Peyer's patch (tissue), 4 donors: Measurements from ENCODE around the gene PAN2. TPM values are rescaled to one million over a fixed set of nuclear protein-coding genes. Genes with fewer than 3 reads are reported as not detected.
"Not testable (repeated sequence)": the region's sequence is repeated elsewhere in the genome, so short reads cannot be mapped to it uniquely, and the experiment has no call there.

Experiments used
- DNase-seq, 3 donors: peaks; one replicate each; pipeline ENCODE4 v3.0.0-alpha.2; 2017 to 2019
- H3K27ac ChIP-seq, 4 donors: fragments of 200-600 bp; sonication (generic); one replicate each; pipeline ENCODE4 v1.5.1; 2016 to 2019
- H3K27me3 ChIP-seq, 2 donors: fragments of 200-600 bp; sonication (generic); one replicate each; pipeline ENCODE4 v1.5.1; 2019
- H3K36me3 ChIP-seq, 3 donors: fragments of 200-600 bp; sonication (generic); one replicate each; pipeline ENCODE4 v1.5.1; 2016 to 2019
- H3K4me1 ChIP-seq, 4 donors: fragments of 200-600 bp; sonication (generic); one replicate each; pipeline ENCODE4 v1.5.1; 2016 to 2019
- H3K4me3 ChIP-seq, 4 donors: fragments of 200-600 bp; sonication (generic); 1 replicate in 3 of 4; 2 replicates in 1 of 4; pipeline ENCODE4 v1.5.1; 2016 to 2019; ENCODE audit warnings: mild to moderate bottlenecking in 1 of 4
- H3K9me3 ChIP-seq, 4 donors: fragments of 200-600 bp; sonication (generic); one replicate each; pipeline ENCODE4 v1.5.1; 2016 to 2019; ENCODE audit warnings: mild to moderate bottlenecking in 1 of 4
- CTCF ChIP-seq, 6 experiments: fragments of 450-650 bp in 4 of 6; fragments of 200-600 bp in 2 of 6; sonication (generic) in 1 of 6; IDR thresholded peaks; one replicate each; pipeline ENCODE4 v1.5.1; 2017 to 2019; ENCODE audit warnings: antibody characterized with exemption in 6 of 6, mild to moderate bottlenecking in 3 of 6, moderate library complexity in 1 of 6
- POLR2A ChIP-seq, 2 donors: fragments of 450-650 bp; IDR thresholded peaks; one replicate each; pipeline ENCODE4 v1.5.1; 2017; ENCODE audit warnings: antibody characterized with exemption in 2 of 2, mild to moderate bottlenecking in 2 of 2, moderate library complexity in 2 of 2
- total RNA-seq, 4 donors: library from RNA; depleted of rRNA; stranded (reverse); fragments of >200 nt; gene quantifications; one replicate each; pipeline ENCODE4 v1.1.0, GENCODE V29; 2016

PAN2 gene
- total RNA-seq, 4 donors from 2014 or later, result 82.5 to 114 (median 95.4) TPM

GRCh38 chr12:56286044-56286830 lies 47.6 kb downstream of the PAN2 start:
- no peaks in the 10 kb centered on the region for H3K9me3 ChIP-seq
- no peak overlapping the region for H3K27ac ChIP-seq
- H3K4me1 ChIP-seq, result peaks cover 0 to 1% (median under 1%) of the 10 kb centered on the region in 4 donors
- H3K4me3 ChIP-seq, result no peak overlapping the region
- H3K36me3 ChIP-seq, result peaks cover 0 to 79% (median 0%) of the 10 kb centered on the region in 3 donors
- TF ChIP-seq CTCF (IDR thresholded peaks at IDR 0.05) (no peak), POLR2A (IDR thresholded peaks at IDR 0.05) (no peak)
- no peak for DNase-seq
- H3K27me3 ChIP-seq, result no peaks in the 10 kb centered on the region

GRCh38 chr12:56284263-56284662 lies 49.5 kb downstream of the PAN2 start:
- not testable (repeated sequence) for H3K9me3 ChIP-seq, H3K27ac ChIP-seq, DNase-seq, H3K4me1 ChIP-seq, H3K27me3 ChIP-seq, H3K4me3 ChIP-seq
- H3K36me3 ChIP-seq, result peaks cover 0 to 80% (median 0%) of the 10 kb centered on the region in 3 donors

- TF ChIP-seq POLR2A (IDR thresholded peaks at IDR 0.05) (no peak), CTCF (IDR thresholded peaks at IDR 0.05) (no peak)
- no peaks in the 10 kb centered on the region for H3K9me3 ChIP-seq
- DNase-seq, result no peak
- H3K4me1 ChIP-seq, result no peaks in the 10 kb centered on the region
- no peak overlapping the region for H3K4me3 ChIP-seq
- H3K27me3 ChIP-seq, result no peaks in the 10 kb centered on the region
- peaks cover 0 to 91% (median 0%) of the 10 kb centered on the region in 3 donors for H3K36me3 ChIP-seq
- no peak overlapping the region for H3K27ac ChIP-seq
These were observed 51.2 kb downstream of the PAN2 start for GRCh38 chr12:56282579-56282978.

- H3K4me3 ChIP-seq, result no peak overlapping the region
- TF ChIP-seq POLR2A (IDR thresholded peaks at IDR 0.05), result no peak
- TF ChIP-seq CTCF (IDR thresholded peaks at IDR 0.05), result no peak
- H3K4me1 ChIP-seq, result no peaks in the 10 kb centered on the region
- no peak for DNase-seq
- H3K27ac ChIP-seq, result no peak overlapping the region
- peaks cover 0 to 96% (median 0%) of the 10 kb centered on the region in 3 donors for H3K36me3 ChIP-seq
- no peaks in the 10 kb centered on the region for H3K9me3 ChIP-seq
- no peaks in the 10 kb centered on the region for H3K27me3 ChIP-seq
These were observed 51.8 kb downstream of the PAN2 start for GRCh38 chr12:56282030-56282429.

GRCh38 chr12:56280849-56281248 lies 53.0 kb downstream of the PAN2 start:
- H3K4me1 ChIP-seq, result no peaks in the 10 kb centered on the region
- no peak overlapping the region for H3K4me3 ChIP-seq
- no peak for DNase-seq
- H3K36me3 ChIP-seq, result peaks cover 0 to 98% (median 0%) of the 10 kb centered on the region in 3 donors
- H3K27ac ChIP-seq, result no peak overlapping the region
- TF ChIP-seq CTCF (IDR thresholded peaks at IDR 0.05) (no peak), POLR2A (IDR thresholded peaks at IDR 0.05) (no peak)
- no peaks in the 10 kb centered on the region for H3K27me3 ChIP-seq
- H3K9me3 ChIP-seq, result no peaks in the 10 kb centered on the region

GRCh38 chr12:56278905-56279304 lies 54.9 kb downstream of the PAN2 start:
- TF ChIP-seq CTCF (IDR thresholded peaks at IDR 0.05), result no peak
- no peak for TF ChIP-seq POLR2A (IDR thresholded peaks at IDR 0.05)
- peaks cover 0 to 100% (median 0%) of the 10 kb centered on the region in 3 donors for H3K36me3 ChIP-seq
- H3K4me3 ChIP-seq, result no peak overlapping the region
- no peak overlapping the region for H3K27ac ChIP-seq
- H3K27me3 ChIP-seq, result no peaks in the 10 kb centered on the region
- no peaks in the 10 kb centered on the region for H3K9me3 ChIP-seq
- DNase-seq, result no peak
- no peaks in the 10 kb centered on the region for H3K4me1 ChIP-seq
